Parathyroid adenoma (tissue), 2 donors: ENCODE measurements around the gene GINS1.

Experiments used
- H2AFZ ChIP-seq: fragments of 300-600 bp; sonication (generic); one replicate; pipeline ENCODE4 v1.7.0; 2017; ENCODE audit warnings: antibody characterized with exemption, mild to moderate bottlenecking
- H3K27ac ChIP-seq: fragments of 300-600 bp; sonication (generic); one replicate; pipeline ENCODE4 v1.7.0; 2017
- H3K27me3 ChIP-seq: fragments of 300-600 bp; sonication (generic); one replicate; pipeline ENCODE4 v1.7.0; 2017; ENCODE audit warnings: low read length; ENCODE audit not compliant: control insufficient read depth, insufficient read depth
- H3K36me3 ChIP-seq: fragments of 300-600 bp; sonication (generic); one replicate; pipeline ENCODE4 v1.7.0; 2017; ENCODE audit warnings: low read length; ENCODE audit not compliant: control insufficient read depth, insufficient read depth
- H3K4me1 ChIP-seq: fragments of 300-600 bp; sonication (generic); one replicate; pipeline ENCODE4 v1.7.0; 2017; ENCODE audit warnings: control low read depth
- H3K4me2 ChIP-seq: fragments of 300-600 bp; sonication (generic); one replicate; pipeline ENCODE4 v1.7.0; 2017; ENCODE audit warnings: low read length
- H3K4me3 ChIP-seq: fragments of 300-600 bp; sonication (generic); one replicate; pipeline ENCODE4 v1.7.0; 2017; ENCODE audit warnings: low read depth, low read length
- H3K79me2 ChIP-seq: fragments of 300-600 bp; sonication (generic); one replicate; pipeline ENCODE4 v1.7.0; 2017; ENCODE audit warnings: control low read depth
- H3K9ac ChIP-seq: fragments of 300-600 bp; sonication (generic); one replicate; pipeline ENCODE4 v1.7.0; 2017; ENCODE audit warnings: mild to moderate bottlenecking
- H3K9me3 ChIP-seq: fragments of 300-600 bp; sonication (generic); one replicate; pipeline ENCODE4 v1.7.0; 2017; ENCODE audit warnings: low read length; ENCODE audit not compliant: control insufficient read depth
- CTCF ChIP-seq: fragments of 300-600 bp; sonication (generic); IDR thresholded peaks from one replicate; pipeline ENCODE4 v1.7.0; 2017; ENCODE audit warnings: antibody characterized with exemption, mild to moderate bottlenecking
- donor health status: primary hyperparathyroidism.

The GINS1 gene

DNA sequence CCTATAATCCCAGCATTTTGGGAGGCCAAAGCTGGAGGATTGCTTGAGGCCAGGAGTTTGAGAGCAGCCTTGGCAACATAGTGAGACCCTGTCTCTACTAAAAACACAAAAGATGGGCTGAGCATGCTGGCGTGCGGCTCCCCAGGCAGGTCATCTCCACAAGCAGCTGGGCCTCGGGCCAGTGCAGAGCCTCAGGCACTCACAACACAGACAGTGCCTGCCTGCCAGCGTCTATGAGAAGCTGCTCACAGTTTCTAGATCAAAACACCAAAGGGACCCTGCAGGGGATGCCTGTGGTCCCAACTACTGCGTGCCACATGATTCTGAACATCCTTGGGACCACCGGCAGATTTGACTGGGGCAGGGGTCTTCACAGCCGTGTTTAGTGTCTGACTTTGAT lies 59.4 kb downstream of the GINS1 start:
- TF ChIP-seq CTCF: no peak
- H3K4me3 ChIP-seq: no peak overlapping the region
- no peak overlapping the region for H3K9ac ChIP-seq
- H3K79me2 ChIP-seq: peaks cover 6% of the 10 kb centered on the region
- H3K9me3 ChIP-seq: no peaks in the 10 kb centered on the region
- H2AFZ ChIP-seq: no peak overlapping the region
- H3K4me1 ChIP-seq: no peaks in the 10 kb centered on the region
- H3K4me2 ChIP-seq: no peak overlapping the region
- H3K27ac ChIP-seq: no peak overlapping the region
- no peaks in the 10 kb centered on the region for H3K36me3 ChIP-seq
- no peaks in the 10 kb centered on the region for H3K27me3 ChIP-seq

DNA sequence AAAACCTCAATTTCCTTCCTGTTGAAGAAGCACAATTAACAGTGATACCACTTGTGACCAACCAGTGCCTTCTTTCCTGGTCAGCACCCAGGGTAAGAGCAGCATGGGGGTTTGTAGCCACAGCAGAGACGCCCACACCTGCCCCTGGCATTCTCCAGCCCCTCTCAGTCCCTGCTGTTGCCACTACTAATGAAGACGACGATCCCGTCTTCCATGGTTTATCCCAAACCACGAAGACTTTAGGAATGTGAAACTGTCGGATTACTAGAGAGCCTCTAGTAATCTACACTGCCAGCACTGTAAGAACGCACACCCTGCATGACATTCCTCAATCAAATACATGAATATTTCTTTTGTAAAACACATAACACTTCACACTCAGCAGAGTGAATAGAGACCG lies 60.0 kb downstream of the GINS1 start:
- H3K79me2 ChIP-seq: peaks cover 6% of the 10 kb centered on the region
- no peak overlapping the region for H3K27ac ChIP-seq
- H3K4me1 ChIP-seq: no peaks in the 10 kb centered on the region
- no peak overlapping the region for H3K4me3 ChIP-seq
- H3K9me3 ChIP-seq: no peaks in the 10 kb centered on the region
- no peak for TF ChIP-seq CTCF
- no peak overlapping the region for H3K4me2 ChIP-seq
- H3K9ac ChIP-seq: no peak overlapping the region
- H3K27me3 ChIP-seq: no peaks in the 10 kb centered on the region
- H2AFZ ChIP-seq: no peak overlapping the region
- H3K36me3 ChIP-seq: no peaks in the 10 kb centered on the region

DNA sequence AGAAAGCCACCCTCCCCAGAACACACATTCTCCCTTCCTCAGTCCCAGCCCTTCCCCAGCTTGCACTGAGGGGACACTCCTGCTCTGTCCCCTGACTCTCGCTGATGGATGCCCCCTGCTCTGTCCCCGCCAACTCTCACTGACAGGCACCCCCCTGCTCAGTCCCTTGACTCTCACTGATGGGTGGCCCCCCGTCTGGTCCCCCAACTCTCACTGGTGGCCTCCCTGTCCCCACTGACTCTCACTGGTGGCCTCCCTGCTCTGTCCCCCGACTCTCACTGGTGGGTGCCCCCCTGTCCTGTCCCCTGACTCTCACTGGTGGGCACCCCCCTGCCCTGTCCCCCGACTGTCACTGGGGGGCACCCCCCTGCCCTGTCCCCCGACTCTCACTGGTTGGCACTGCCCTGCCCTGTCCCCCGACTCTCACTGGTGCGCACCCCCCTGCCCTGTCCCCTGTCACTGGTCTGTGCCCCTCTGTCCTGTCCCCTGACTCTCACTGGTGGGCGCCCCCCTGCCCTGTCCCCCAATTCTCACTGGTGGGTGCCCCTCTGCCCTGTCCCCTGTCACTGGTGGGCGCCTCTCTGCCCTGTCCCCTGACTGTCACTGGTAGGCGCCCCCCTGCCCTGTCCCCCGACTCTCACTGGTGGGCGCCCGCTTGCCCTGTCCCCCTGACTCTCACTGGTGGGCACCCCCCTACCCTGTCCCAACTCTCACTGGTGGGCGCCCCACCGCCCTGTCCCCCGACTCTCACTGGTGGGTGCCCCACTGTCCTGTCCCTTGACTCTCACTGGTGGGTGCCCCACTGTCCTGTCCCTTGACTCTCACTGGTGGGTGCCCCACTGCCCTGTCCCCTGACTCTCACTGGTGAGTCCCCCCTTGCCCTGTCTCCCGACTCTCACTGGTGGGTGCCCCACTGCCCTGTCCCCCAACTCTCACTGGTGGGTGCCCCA lies 60.9 kb downstream of the GINS1 start:
- H3K79me2 ChIP-seq: peaks cover 12% of the 10 kb centered on the region
- no peaks in the 10 kb centered on the region for H3K36me3 ChIP-seq

GRCh38 chr20:25469558-25469957 lies 62.1 kb downstream of the GINS1 start:
- Histone ChIP-seq H3K4me1 (no peaks in the 10 kb centered on the region), H3K9ac (no peak overlapping the region), H2AFZ (no peak overlapping the region), H3K9me3 (no peaks in the 10 kb centered on the region), H3K27ac (no peak overlapping the region), H3K27me3 (no peaks in the 10 kb centered on the region), H3K4me3 (no peak overlapping the region), H3K4me2 (no peak overlapping the region), H3K36me3 (no peaks in the 10 kb centered on the region), H3K79me2 (peaks cover 12% of the 10 kb centered on the region)
- no peak for TF ChIP-seq CTCF

More for the DNA sequence above, 60.9 kb downstream of the GINS1 start:
- no peak for TF ChIP-seq CTCF
- no peaks in the 10 kb centered on the region for H3K4me1 ChIP-seq
- H3K4me2 ChIP-seq: no peak overlapping the region
- H3K9ac ChIP-seq: no peak overlapping the region
- no peak overlapping the region for H3K4me3 ChIP-seq
- no peak overlapping the region for H2AFZ ChIP-seq
- no peak overlapping the region for H3K27ac ChIP-seq
- no peaks in the 10 kb centered on the region for H3K9me3 ChIP-seq
- no peaks in the 10 kb centered on the region for H3K27me3 ChIP-seq

GRCh38 chr20:25470045-25470444 lies 62.6 kb downstream of the GINS1 start:
- Histone ChIP-seq H3K9me3 (no peaks in the 10 kb centered on the region), H3K9ac (no peak overlapping the region), H3K4me2 (no peak overlapping the region), H3K36me3 (no peaks in the 10 kb centered on the region), H3K27me3 (no peaks in the 10 kb centered on the region), H3K27ac (no peak overlapping the region), H3K4me3 (no peak overlapping the region), H3K4me1 (no peaks in the 10 kb centered on the region), H2AFZ (no peak overlapping the region), H3K79me2 (peaks cover 12% of the 10 kb centered on the region)
- no peak for TF ChIP-seq CTCF
